ENCODE measurements around the gene HOXB5.

HOXB5 gene

DNA sequence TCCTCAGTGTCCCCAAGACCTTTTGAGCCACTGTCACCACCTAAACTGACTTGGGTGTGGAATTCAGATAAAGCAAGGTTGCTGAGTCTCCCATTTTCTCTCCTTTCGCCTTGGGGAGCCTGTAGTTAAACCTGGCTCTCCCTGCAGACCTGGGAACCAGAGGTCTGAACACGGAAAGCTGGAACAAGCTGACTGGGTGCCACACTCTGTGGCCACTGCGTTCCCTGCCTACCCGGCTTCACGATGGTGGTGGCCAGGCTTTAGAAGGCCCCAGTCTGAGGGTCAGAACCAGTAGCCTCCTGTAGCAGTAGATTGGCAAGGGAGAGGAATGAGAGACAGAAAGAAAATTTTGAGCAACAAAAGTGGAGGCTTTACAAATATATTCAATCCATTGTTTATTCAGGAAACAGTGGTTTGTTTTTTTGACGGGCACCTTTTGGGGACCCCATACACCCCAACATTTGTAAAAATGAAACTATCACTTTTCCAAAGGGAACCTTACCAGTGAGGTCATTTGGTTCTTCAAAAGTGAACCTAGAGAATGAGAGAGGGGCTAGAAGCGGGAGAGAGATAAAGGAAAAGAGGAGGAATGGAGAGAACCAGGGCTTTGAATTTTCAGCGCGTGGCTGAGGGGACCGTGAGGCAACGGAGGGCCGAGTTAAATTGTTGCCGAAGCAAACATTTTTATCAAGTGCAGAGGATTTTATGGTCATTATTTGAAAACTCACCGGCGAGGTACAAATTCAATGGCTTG is 23.3 kb upstream of the HOXB5 start:
- Histone ChIP-seq H3K4me3 (ENCODE audit: low read length) (no peak overlapping the region), H4K20me1 (ENCODE audit: control insufficient read depth, insufficient read depth, low read depth, low read length) (no peaks in the 10 kb centered on the region)

DNA sequence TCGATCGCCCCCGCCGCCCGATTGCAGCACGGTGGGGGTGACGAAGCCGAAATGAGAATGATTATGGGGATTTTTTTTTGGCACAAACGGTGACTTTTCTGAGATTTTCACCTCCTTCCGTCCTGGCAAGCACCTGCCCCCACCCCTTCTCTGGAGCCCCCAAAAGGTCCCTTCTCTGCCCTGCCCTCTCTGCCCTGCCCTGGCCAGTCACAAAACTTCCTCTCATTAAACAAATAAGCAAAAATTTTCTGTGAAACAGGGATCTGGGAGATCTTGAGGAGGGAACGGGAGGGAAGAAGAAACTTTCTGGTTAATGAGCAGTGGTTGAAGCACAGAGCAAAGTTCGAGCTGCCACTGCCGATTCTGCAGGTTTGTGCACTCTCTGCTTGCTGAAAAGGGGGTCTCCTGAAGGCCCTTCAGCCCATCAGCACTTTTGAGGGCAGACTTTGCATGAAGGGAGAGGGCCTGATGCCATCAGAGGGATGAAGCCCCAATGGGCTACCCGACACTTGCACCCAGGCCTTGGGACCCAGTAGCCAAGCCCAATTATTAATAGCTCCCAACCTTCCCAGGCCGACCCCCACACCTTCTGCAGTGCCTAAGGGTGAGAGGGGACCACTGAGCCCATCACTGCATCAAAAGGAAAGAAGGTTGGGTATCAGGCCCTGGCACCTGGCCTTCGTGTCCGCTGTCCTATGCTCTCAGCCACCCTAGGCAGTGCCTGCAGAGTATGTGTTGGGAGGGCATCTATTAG is 22.6 kb upstream of the HOXB5 start:
- Histone ChIP-seq H3F3A (ENCODE audit: control insufficient read depth, insufficient read depth) (no peaks in the 10 kb centered on the region), H4K20me1 (ENCODE audit: control insufficient read depth, insufficient read depth, low read depth, low read length) (no peaks in the 10 kb centered on the region)

More for the DNA sequence above, 23.3 kb upstream of the HOXB5 start:
- Histone ChIP-seq H3K79me2 (ENCODE audit: control insufficient read depth, low read length) (no peaks in the 10 kb centered on the region), H3K27me3 (ENCODE audit: control insufficient read depth, low read length) (peaks cover 81% of the 10 kb centered on the region), H3F3A (ENCODE audit: control insufficient read depth, insufficient read depth) (no peaks in the 10 kb centered on the region), H3K4me1 (ENCODE audit: control insufficient read depth, low read length) (peaks cover 17% of the 10 kb centered on the region), H3K27ac (ENCODE audit: low read depth, low read length) (no peak overlapping the region), H3K4me2 (ENCODE audit: low read length) (no peak overlapping the region), H3K9me3 (ENCODE audit: control insufficient read depth, insufficient read depth, low read length) (no peaks in the 10 kb centered on the region), H3K36me3 (ENCODE audit: control insufficient read depth, low read length) (no peaks in the 10 kb centered on the region), H3K9me2 (replicated peaks; ENCODE audit: control insufficient read depth, low read length) (no peaks in the 10 kb centered on the region)
- TF ChIP-seq EZH2phosphoT487 (IDR thresholded peaks at IDR 0.05; ENCODE audit: borderline replicate concordance, low read length) (no peak), CTCF (IDR thresholded peaks at IDR 0.05; ENCODE audit: low read depth, low read length, poor library complexity, severe bottlenecking) (no peak)

DNA sequence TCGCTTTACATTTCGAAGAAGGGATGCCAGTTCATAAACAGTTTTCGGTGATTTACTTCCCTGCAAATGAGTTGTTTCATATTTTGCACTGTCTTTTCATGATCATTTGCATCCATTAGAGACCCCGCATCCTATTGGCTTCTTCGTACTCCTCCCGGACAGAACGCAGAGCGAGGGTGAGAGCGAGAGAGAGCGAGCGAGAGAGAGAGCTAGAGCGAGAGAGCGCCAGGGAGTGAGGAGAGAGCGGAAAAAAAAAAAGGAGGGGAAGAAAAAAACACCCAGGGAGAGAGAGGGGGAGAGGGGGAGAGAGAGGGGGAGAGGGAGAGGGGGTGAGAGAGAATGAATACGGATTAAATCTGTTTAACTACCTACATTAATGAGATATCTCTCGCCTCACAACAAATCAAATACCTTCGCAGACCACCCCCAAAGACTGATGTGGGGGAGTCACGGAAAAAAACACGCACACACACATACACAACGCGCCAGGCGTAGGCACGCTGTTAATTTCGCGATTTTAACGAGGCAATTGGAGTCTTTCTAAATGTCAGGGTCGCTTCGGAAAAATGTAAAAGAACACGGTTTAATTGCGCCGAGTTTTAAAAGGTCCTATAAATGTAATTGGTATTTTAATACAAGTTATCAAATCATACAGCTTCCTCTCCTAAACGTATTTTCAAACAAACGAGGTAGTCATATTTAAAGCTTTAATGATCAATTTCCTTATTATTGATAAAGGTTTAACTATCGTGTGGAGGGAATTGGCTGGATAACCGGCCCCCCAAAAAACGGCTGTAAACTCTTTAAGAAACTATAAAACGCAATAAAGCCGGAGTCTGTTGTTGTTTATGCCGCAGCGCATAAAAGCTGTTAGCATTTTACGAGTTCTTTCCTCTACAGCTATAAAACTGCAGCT is 21.7 kb upstream of the HOXB5 start, which contains the start of gene HOXB8:
Gene HOXB8 (minus strand): TSS at position 246 of the 916 bp plus-strand sequence. CDS start 588 bp downstream, outside the sequence.
- Histone ChIP-seq H3F3A (ENCODE audit: control insufficient read depth, insufficient read depth) (no peaks in the 10 kb centered on the region), H3K27ac (ENCODE audit: low read depth, low read length) (no peak within 1 kb of the TSS), H3K9me2 (replicated peaks; ENCODE audit: control insufficient read depth, low read length) (no peaks in the 10 kb centered on the region), H4K20me1 (ENCODE audit: control insufficient read depth, insufficient read depth, low read depth, low read length) (no peaks in the 10 kb centered on the region), H3K4me1 (ENCODE audit: control insufficient read depth, low read length) (peaks cover 21% of the 10 kb centered on the region), H3K9me3 (ENCODE audit: control insufficient read depth, insufficient read depth, low read length) (no peaks in the 10 kb centered on the region), H3K27me3 (ENCODE audit: control insufficient read depth, low read length) (peaks cover 76% of the 10 kb centered on the region), H3K79me2 (ENCODE audit: control insufficient read depth, low read length) (no peaks in the 10 kb centered on the region), H3K4me2 (ENCODE audit: low read length) (no peak within 1 kb of the TSS), H3K36me3 (ENCODE audit: control insufficient read depth, low read length) (no peaks in the 10 kb centered on the region), H3K4me3 (ENCODE audit: low read length) (no peak within 1 kb of the TSS)
- no peak for TF ChIP-seq CTCF (IDR thresholded peaks at IDR 0.05; ENCODE audit: low read depth, low read length, poor library complexity, severe bottlenecking)
- TF ChIP-seq EZH2phosphoT487 (IDR thresholded peaks at IDR 0.05; ENCODE audit: borderline replicate concordance, low read length) = no peak

More for the DNA sequence above, 22.6 kb upstream of the HOXB5 start:
- TF ChIP-seq EZH2phosphoT487 (IDR thresholded peaks at IDR 0.05; ENCODE audit: borderline replicate concordance, low read length) = no peak
- no peak for TF ChIP-seq CTCF (IDR thresholded peaks at IDR 0.05; ENCODE audit: low read depth, low read length, poor library complexity, severe bottlenecking)
- Histone ChIP-seq H3K9me2 (replicated peaks; ENCODE audit: control insufficient read depth, low read length) (no peaks in the 10 kb centered on the region), H3K4me3 (ENCODE audit: low read length) (no peak overlapping the region), H3K27ac (ENCODE audit: low read depth, low read length) (no peak overlapping the region), H3K79me2 (ENCODE audit: control insufficient read depth, low read length) (no peaks in the 10 kb centered on the region), H3K27me3 (ENCODE audit: control insufficient read depth, low read length) (peaks cover 82% of the 10 kb centered on the region), H3K36me3 (ENCODE audit: control insufficient read depth, low read length) (no peaks in the 10 kb centered on the region), H3K4me1 (ENCODE audit: control insufficient read depth, low read length) (peaks cover 21% of the 10 kb centered on the region), H3K9me3 (ENCODE audit: control insufficient read depth, insufficient read depth, low read length) (no peaks in the 10 kb centered on the region), H3K4me2 (ENCODE audit: low read length) (no peak overlapping the region)
